Hepatocyte (in vitro differentiated cells): ENCODE data around the gene SETX.

Experiments
- EZH2 ChIP-seq: fragments of 200-600 bp; sonication (generic); IDR thresholded peaks from 2 replicates; pipeline ENCODE4 v1.6.1; 2016; ENCODE audit warnings: antibody characterized with exemption, mild to moderate bottlenecking, borderline replicate concordance
- EZH2phosphoT487 ChIP-seq: fragments of 200-600 bp; sonication (generic); IDR thresholded peaks from one replicate; pipeline ENCODE4 v1.6.1; 2018; ENCODE audit warnings: antibody characterized with exemption, mild to moderate bottlenecking, low read depth, moderate library complexity; ENCODE audit not compliant: unreplicated experiment, severe bottlenecking
- TF ChIP-seq, protein P1 (sequence below): fragments of 200-600 bp; sonication (generic); IDR thresholded peaks from 2 replicates; pipeline ENCODE4 v1.5.1; 2016; ENCODE audit warnings: antibody characterized with exemption, mild to moderate bottlenecking; ENCODE audit not compliant: poor library complexity

DNA sequence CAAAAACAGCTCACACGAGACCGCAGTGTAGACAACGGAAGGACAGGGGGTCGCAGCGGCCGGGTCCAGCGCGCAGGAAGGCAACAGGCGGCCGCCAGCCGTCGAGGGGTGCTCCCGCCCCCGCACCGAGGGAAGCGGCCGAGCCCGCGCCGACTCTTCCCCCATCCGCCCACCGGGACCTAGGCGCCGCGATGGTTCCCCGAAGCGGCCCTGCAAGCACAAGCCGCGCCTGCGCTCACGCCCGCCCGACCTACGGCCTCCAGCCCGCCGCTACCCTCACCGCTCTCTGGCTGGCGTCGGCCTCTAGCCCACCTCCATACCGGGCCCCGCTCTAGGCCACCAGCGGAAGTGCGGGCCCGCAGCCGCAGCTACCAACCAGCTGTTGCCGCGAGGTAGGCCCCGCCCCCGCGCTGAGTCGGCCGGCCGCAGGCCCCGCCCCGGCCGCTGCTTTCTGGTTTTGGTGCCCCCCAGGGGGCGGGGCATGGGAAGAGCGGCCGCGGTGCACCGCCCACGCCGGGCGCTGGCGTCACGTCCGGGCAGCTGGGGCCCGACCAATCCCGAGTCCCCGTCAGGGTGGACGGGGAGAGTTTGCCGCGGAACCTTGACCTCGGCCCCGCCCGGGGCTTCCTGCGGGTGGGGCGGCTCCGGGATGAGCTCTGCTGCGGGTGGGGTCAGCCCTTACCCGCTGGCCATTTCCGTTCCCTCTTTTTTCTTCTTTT lies at the start of gene SETX:
- TF ChIP-seq EZH2 (no peak), EZH2phosphoT487 (no peak)
- TF ChIP-seq, protein P1, sequence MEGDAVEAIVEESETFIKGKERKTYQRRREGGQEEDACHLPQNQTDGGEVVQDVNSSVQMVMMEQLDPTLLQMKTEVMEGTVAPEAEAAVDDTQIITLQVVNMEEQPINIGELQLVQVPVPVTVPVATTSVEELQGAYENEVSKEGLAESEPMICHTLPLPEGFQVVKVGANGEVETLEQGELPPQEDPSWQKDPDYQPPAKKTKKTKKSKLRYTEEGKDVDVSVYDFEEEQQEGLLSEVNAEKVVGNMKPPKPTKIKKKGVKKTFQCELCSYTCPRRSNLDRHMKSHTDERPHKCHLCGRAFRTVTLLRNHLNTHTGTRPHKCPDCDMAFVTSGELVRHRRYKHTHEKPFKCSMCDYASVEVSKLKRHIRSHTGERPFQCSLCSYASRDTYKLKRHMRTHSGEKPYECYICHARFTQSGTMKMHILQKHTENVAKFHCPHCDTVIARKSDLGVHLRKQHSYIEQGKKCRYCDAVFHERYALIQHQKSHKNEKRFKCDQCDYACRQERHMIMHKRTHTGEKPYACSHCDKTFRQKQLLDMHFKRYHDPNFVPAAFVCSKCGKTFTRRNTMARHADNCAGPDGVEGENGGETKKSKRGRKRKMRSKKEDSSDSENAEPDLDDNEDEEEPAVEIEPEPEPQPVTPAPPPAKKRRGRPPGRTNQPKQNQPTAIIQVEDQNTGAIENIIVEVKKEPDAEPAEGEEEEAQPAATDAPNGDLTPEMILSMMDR: no peak
